ENCODE data around the gene NHERF1. TPM values are rescaled to one million over a fixed set of nuclear protein-coding genes. Genes with fewer than 3 reads are reported as not detected.

NHERF1 gene
- total and polyA plus RNA-seq, 2 of the 13 experiments (the other 11 are each of a cell fraction or from before 2014, with no cell fraction given) = 169 to 269 TPM

GRCh38 chr17:74737299-74738050 lies 11.0 kb upstream of the NHERF1 start (continued):
- TF ChIP-seq SOX13 (IDR thresholded peaks at IDR 0.05) = no peak
- TF ChIP-seq SOX13 (CRISPR knock-in tag; conservative IDR thresholded peaks at IDR 0.05 in 1 of 2, IDR thresholded peaks at IDR 0.05 in 1 of 2) = no peak
- TF ChIP-seq ISX (CRISPR knock-in tag; conservative IDR thresholded peaks at IDR 0.05) = no peak
- TF ChIP-seq GLI4 (CRISPR knock-in tag; IDR thresholded peaks at IDR 0.05; ENCODE audit: borderline replicate concordance) = no peak
- TF ChIP-seq MED1 (CRISPR knock-in tag; IDR thresholded peaks at IDR 0.05) = no peak
- TF ChIP-seq MLX (CRISPR knock-in tag; IDR thresholded peaks at IDR 0.05) = no peak
- no peak for TF ChIP-seq ADNP (CRISPR knock-in tag; IDR thresholded peaks at IDR 0.05)
- TF ChIP-seq CC2D1A (CRISPR knock-in tag; IDR thresholded peaks at IDR 0.05) = no peak
- no peak for TF ChIP-seq ZNF362 (CRISPR knock-in tag; IDR thresholded peaks at IDR 0.05; ENCODE audit: borderline replicate concordance)
- TF ChIP-seq MTF2 (CRISPR knock-in tag; IDR thresholded peaks at IDR 0.05; ENCODE audit: borderline replicate concordance) = no peak
- TF ChIP-seq SALL1 (CRISPR knock-in tag; IDR thresholded peaks at IDR 0.05) = no peak
- no peak; the same call in 1 of the 2 replicates for TF ChIP-seq IRF1 (CRISPR knock-in tag; IDR thresholded peaks at IDR 0.05; ENCODE audit: low read depth)
- 0 out of 2 replicates have a peak, but pooled peaks have one; percentile 25 for TF ChIP-seq ZSCAN20 (CRISPR knock-in tag; IDR thresholded peaks at IDR 0.05; ENCODE audit: borderline replicate concordance)
- no peak for TF ChIP-seq ZSCAN29 (CRISPR knock-in tag; conservative IDR thresholded peaks at IDR 0.05)
- no peak for TF ChIP-seq RNF219 (CRISPR knock-in tag; IDR thresholded peaks at IDR 0.05)
- no peak for TF ChIP-seq FOXO1 (CRISPR knock-in tag; IDR thresholded peaks at IDR 0.05)
- TF ChIP-seq HNRNPH1 (optimal IDR thresholded peaks at IDR 0.05; ENCODE audit: low read depth, low read length) = no peak
- no peak for TF ChIP-seq CREM (IDR thresholded peaks at IDR 0.05)
- TF ChIP-seq CREM (CRISPR knock-in tag; IDR thresholded peaks at IDR 0.05) = no peak
- TF ChIP-seq ZNF639 (CRISPR knock-in tag; conservative IDR thresholded peaks at IDR 0.05) = no peak
- peak; percentile 72; the same call in 1 of the 2 replicates for TF ChIP-seq ZNF790 (CRISPR knock-in tag; IDR thresholded peaks at IDR 0.05; ENCODE audit: borderline replicate concordance)
- TF ChIP-seq SP1 (IDR thresholded peaks at IDR 0.05) = no peak
- no peak; the same call in none of the 2 replicates for TF ChIP-seq SP1 (CRISPR knock-in tag; IDR thresholded peaks at IDR 0.05)
- TF ChIP-seq THYN1 (CRISPR knock-in tag; IDR thresholded peaks at IDR 0.05; ENCODE audit: borderline replicate concordance, low read depth) = no peak
- TF ChIP-seq RBAK (CRISPR knock-in tag; IDR thresholded peaks at IDR 0.05) = peak; percentile 56; the same call in 1 of the 2 replicates
- no peak for TF ChIP-seq BORCS8-MEF2B (CRISPR knock-in tag; IDR thresholded peaks at IDR 0.05)
